ENCODE measurements around the gene KLHL13.
"Not testable (repeated sequence)": the region's sequence is repeated elsewhere in the genome, so short reads cannot be mapped to it uniquely, and the experiment has no call there.

The KLHL13 gene

GRCh38 chrX:118026631-118027030, 90.0 kb downstream of the KLHL13 start:
- Histone ChIP-seq H3K4me1 (ENCODE audit: control insufficient read depth, insufficient read depth, low read length) (no peaks in the 10 kb centered on the region), H3K36me3 (ENCODE audit: control insufficient read depth, insufficient read depth, low read length) (no peaks in the 10 kb centered on the region), H3K4me3 (ENCODE audit: low read length) (no peak overlapping the region), H3K9me3 (ENCODE audit: control insufficient read depth, insufficient read depth, low read length) (no peaks in the 10 kb centered on the region), H3K27me3 (ENCODE audit: control insufficient read depth, insufficient read depth, low read length) (no peaks in the 10 kb centered on the region), H3K27ac (ENCODE audit: low read length) (no peak overlapping the region)
- WGBS (ENCODE audit: insufficient coverage, insufficient read length) = no CpG with 5 or more reads among the region's 1 CpG
- no peak for DNase-seq (ENCODE audit: low read depth, low spot score)

GRCh38 chrX:118025226-118025625, 91.4 kb downstream of the KLHL13 start:
- Histone ChIP-seq H3K4me3 (ENCODE audit: low read length) (no peak overlapping the region), H3K36me3 (ENCODE audit: control insufficient read depth, insufficient read depth, low read length) (no peaks in the 10 kb centered on the region), H3K27me3 (ENCODE audit: control insufficient read depth, insufficient read depth, low read length) (no peaks in the 10 kb centered on the region), H3K27ac (ENCODE audit: low read length) (no peak overlapping the region), H3K9me3 (ENCODE audit: control insufficient read depth, insufficient read depth, low read length) (no peaks in the 10 kb centered on the region), H3K4me1 (ENCODE audit: control insufficient read depth, insufficient read depth, low read length) (no peaks in the 10 kb centered on the region)
- DNase-seq (ENCODE audit: low read depth, low spot score) = no peak
- WGBS (ENCODE audit: insufficient coverage, insufficient read length) = no CpG with 5 or more reads among the region's 4 CpGs

GRCh38 chrX:118024482-118024881, 92.1 kb downstream of the KLHL13 start:
- no peaks in the 10 kb centered on the region for H3K27me3 ChIP-seq (ENCODE audit: control insufficient read depth, insufficient read depth, low read length)
- no peaks in the 10 kb centered on the region for H3K4me1 ChIP-seq (ENCODE audit: control insufficient read depth, insufficient read depth, low read length)
- no CpG with 5 or more reads among the region's 1 CpG for WGBS (ENCODE audit: insufficient coverage, insufficient read length)
- H3K9me3 ChIP-seq (ENCODE audit: control insufficient read depth, insufficient read depth, low read length) = no peaks in the 10 kb centered on the region
- DNase-seq (ENCODE audit: low read depth, low spot score) = no peak
- no peaks in the 10 kb centered on the region for H3K36me3 ChIP-seq (ENCODE audit: control insufficient read depth, insufficient read depth, low read length)
- no peak overlapping the region for H3K27ac ChIP-seq (ENCODE audit: low read length)
- no peak overlapping the region for H3K4me3 ChIP-seq (ENCODE audit: low read length)

GRCh38 chrX:118022753-118023152, 93.9 kb downstream of the KLHL13 start:
- no peak for DNase-seq (ENCODE audit: low read depth, low spot score)
- WGBS (ENCODE audit: insufficient coverage, insufficient read length) = no CpG with 5 or more reads among the region's 2 CpGs
- H3K27me3 ChIP-seq (ENCODE audit: control insufficient read depth, insufficient read depth, low read length) = no peaks in the 10 kb centered on the region
- no peaks in the 10 kb centered on the region for H3K4me1 ChIP-seq (ENCODE audit: control insufficient read depth, insufficient read depth, low read length)
- no peaks in the 10 kb centered on the region for H3K9me3 ChIP-seq (ENCODE audit: control insufficient read depth, insufficient read depth, low read length)
- no peak overlapping the region for H3K4me3 ChIP-seq (ENCODE audit: low read length)
- no peak overlapping the region for H3K27ac ChIP-seq (ENCODE audit: low read length)
- H3K36me3 ChIP-seq (ENCODE audit: control insufficient read depth, insufficient read depth, low read length) = no peaks in the 10 kb centered on the region

- Histone ChIP-seq H3K27me3 (ENCODE audit: control insufficient read depth, insufficient read depth, low read length) (no peaks in the 10 kb centered on the region), H3K9me3 (ENCODE audit: control insufficient read depth, insufficient read depth, low read length) (no peaks in the 10 kb centered on the region), H3K27ac (ENCODE audit: low read length) (no peak overlapping the region), H3K36me3 (ENCODE audit: control insufficient read depth, insufficient read depth, low read length) (no peaks in the 10 kb centered on the region), H3K4me1 (ENCODE audit: control insufficient read depth, insufficient read depth, low read length) (no peaks in the 10 kb centered on the region), H3K4me3 (ENCODE audit: low read length) (no peak overlapping the region)
- DNase-seq (ENCODE audit: low read depth, low spot score) = no peak
These were observed 100.2 kb downstream of the KLHL13 start for GRCh38 chrX:118016422-118016821.

- H3K36me3 ChIP-seq (ENCODE audit: control insufficient read depth, insufficient read depth, low read length); H3K27me3 ChIP-seq (ENCODE audit: control insufficient read depth, insufficient read depth, low read length); H3K9me3 ChIP-seq (ENCODE audit: control insufficient read depth, insufficient read depth, low read length); H3K4me3 ChIP-seq (ENCODE audit: low read length); H3K27ac ChIP-seq (ENCODE audit: low read length); DNase-seq (ENCODE audit: low read depth, low spot score); H3K4me1 ChIP-seq (ENCODE audit: control insufficient read depth, insufficient read depth, low read length): not testable (repeated sequence)
- WGBS (ENCODE audit: insufficient coverage, insufficient read length) = no CpG with 5 or more reads among the region's 6 CpGs
These were observed 114.2 kb downstream of the KLHL13 start for GRCh38 chrX:118002417-118002816.

GRCh38 chrX:118000518-118000917, 116.1 kb downstream of the KLHL13 start:
- no peaks in the 10 kb centered on the region for H3K9me3 ChIP-seq (ENCODE audit: control insufficient read depth, insufficient read depth, low read length)

GRCh38 chrX:117998171-117998570, 118.4 kb downstream of the KLHL13 start:
- WGBS (ENCODE audit: insufficient coverage, insufficient read length) = no CpG with 5 or more reads among the region's 2 CpGs
- H3K4me3 ChIP-seq (ENCODE audit: low read length) = no peak overlapping the region
- no peaks in the 10 kb centered on the region for H3K36me3 ChIP-seq (ENCODE audit: control insufficient read depth, insufficient read depth, low read length)
- H3K9me3 ChIP-seq (ENCODE audit: control insufficient read depth, insufficient read depth, low read length) = no peaks in the 10 kb centered on the region
- H3K27ac ChIP-seq (ENCODE audit: low read length) = no peak overlapping the region
- no peaks in the 10 kb centered on the region for H3K27me3 ChIP-seq (ENCODE audit: control insufficient read depth, insufficient read depth, low read length)
- no peak for DNase-seq (ENCODE audit: low read depth, low spot score)
- H3K4me1 ChIP-seq (ENCODE audit: control insufficient read depth, insufficient read depth, low read length) = no peaks in the 10 kb centered on the region

More at GRCh38 chrX:118000518-118000917, 116.1 kb downstream of the KLHL13 start:
- no peak overlapping the region for H3K4me3 ChIP-seq (ENCODE audit: low read length)
- H3K27ac ChIP-seq (ENCODE audit: low read length) = no peak overlapping the region
- no peaks in the 10 kb centered on the region for H3K27me3 ChIP-seq (ENCODE audit: control insufficient read depth, insufficient read depth, low read length)
- H3K36me3 ChIP-seq (ENCODE audit: control insufficient read depth, insufficient read depth, low read length) = no peaks in the 10 kb centered on the region
- no peak for DNase-seq (ENCODE audit: low read depth, low spot score)
- no peaks in the 10 kb centered on the region for H3K4me1 ChIP-seq (ENCODE audit: control insufficient read depth, insufficient read depth, low read length)

GRCh38 chrX:117996918-117997480, 119.6 kb downstream of the KLHL13 start:
- Histone ChIP-seq H3K4me1 (ENCODE audit: control insufficient read depth, insufficient read depth, low read length) (no peaks in the 10 kb centered on the region), H3K27me3 (ENCODE audit: control insufficient read depth, insufficient read depth, low read length) (no peaks in the 10 kb centered on the region), H3K4me3 (ENCODE audit: low read length) (no peak overlapping the region), H3K27ac (ENCODE audit: low read length) (no peak overlapping the region), H3K36me3 (ENCODE audit: control insufficient read depth, insufficient read depth, low read length) (no peaks in the 10 kb centered on the region), H3K9me3 (ENCODE audit: control insufficient read depth, insufficient read depth, low read length) (no peaks in the 10 kb centered on the region)
- no CpG with 5 or more reads among the region's 3 CpGs for WGBS (ENCODE audit: insufficient coverage, insufficient read length)
- no peak for DNase-seq (ENCODE audit: low read depth, low spot score)

- no CpG with 5 or more reads among the region's 4 CpGs for WGBS (ENCODE audit: insufficient coverage, insufficient read length)
These were observed 120.2 kb downstream of the KLHL13 start for GRCh38 chrX:117996408-117996807.

GRCh38 chrX:117995378-117995777, 121.2 kb downstream of the KLHL13 start:
- Histone ChIP-seq H3K27me3 (ENCODE audit: control insufficient read depth, insufficient read depth, low read length) (no peaks in the 10 kb centered on the region), H3K4me1 (ENCODE audit: control insufficient read depth, insufficient read depth, low read length) (no peaks in the 10 kb centered on the region), H3K9me3 (ENCODE audit: control insufficient read depth, insufficient read depth, low read length) (no peaks in the 10 kb centered on the region), H3K4me3 (ENCODE audit: low read length) (no peak overlapping the region), H3K36me3 (ENCODE audit: control insufficient read depth, insufficient read depth, low read length) (no peaks in the 10 kb centered on the region), H3K27ac (ENCODE audit: low read length) (no peak overlapping the region)
- WGBS (ENCODE audit: insufficient coverage, insufficient read length) = no CpG with 5 or more reads among the region's 1 CpG
- no peak for DNase-seq (ENCODE audit: low read depth, low spot score)

More at GRCh38 chrX:117996408-117996807, 120.2 kb downstream of the KLHL13 start:
- Histone ChIP-seq H3K4me3 (ENCODE audit: low read length) (no peak overlapping the region), H3K27ac (ENCODE audit: low read length) (no peak overlapping the region), H3K9me3 (ENCODE audit: control insufficient read depth, insufficient read depth, low read length) (no peaks in the 10 kb centered on the region), H3K36me3 (ENCODE audit: control insufficient read depth, insufficient read depth, low read length) (no peaks in the 10 kb centered on the region), H3K4me1 (ENCODE audit: control insufficient read depth, insufficient read depth, low read length) (no peaks in the 10 kb centered on the region), H3K27me3 (ENCODE audit: control insufficient read depth, insufficient read depth, low read length) (no peaks in the 10 kb centered on the region)
- DNase-seq (ENCODE audit: low read depth, low spot score) = no peak

Measured in iPS DF 6.9 (cell line).